NT2/D1 (cell line): Measurements from ENCODE around the gene C11orf71.

Experiments used
- SUZ12 ChIP-seq: IDR thresholded peaks from 2 replicates; pipeline ENCODE4 v1.6.1; 2011; ENCODE audit not compliant: insufficient read length, insufficient read depth; ENCODE audit errors: extremely low read depth
- YY1 ChIP-seq: IDR thresholded peaks from 2 replicates; pipeline ENCODE4 v1.6.1; 2011; ENCODE audit not compliant: insufficient read length, insufficient read depth
- ZNF274 ChIP-seq: IDR thresholded peaks from 2 replicates; pipeline ENCODE4 v1.6.1; 2011; ENCODE audit warnings: mild to moderate bottlenecking, low read depth, low read length

GRCh38 chr11:114449845-114450244, 49.5 kb upstream of the C11orf71 start:
- no peak for TF ChIP-seq ZNF274
- no peak for TF ChIP-seq YY1
- TF ChIP-seq SUZ12, result no peak
